Fibroblast of skin of left quadriceps (primary cell): ENCODE results near the gene APCDD1.
A peak's percentile ranks its signal among the peaks of the same experiment; 100 is the strongest.

ENCODE experiments used
- DNase-seq, 2 experiments: peaks; one replicate each; pipeline ENCODE4 v3.0.0-alpha.2; 2013; ENCODE audit warnings: low read depth in 2 of 2

The APCDD1 gene

DNA sequence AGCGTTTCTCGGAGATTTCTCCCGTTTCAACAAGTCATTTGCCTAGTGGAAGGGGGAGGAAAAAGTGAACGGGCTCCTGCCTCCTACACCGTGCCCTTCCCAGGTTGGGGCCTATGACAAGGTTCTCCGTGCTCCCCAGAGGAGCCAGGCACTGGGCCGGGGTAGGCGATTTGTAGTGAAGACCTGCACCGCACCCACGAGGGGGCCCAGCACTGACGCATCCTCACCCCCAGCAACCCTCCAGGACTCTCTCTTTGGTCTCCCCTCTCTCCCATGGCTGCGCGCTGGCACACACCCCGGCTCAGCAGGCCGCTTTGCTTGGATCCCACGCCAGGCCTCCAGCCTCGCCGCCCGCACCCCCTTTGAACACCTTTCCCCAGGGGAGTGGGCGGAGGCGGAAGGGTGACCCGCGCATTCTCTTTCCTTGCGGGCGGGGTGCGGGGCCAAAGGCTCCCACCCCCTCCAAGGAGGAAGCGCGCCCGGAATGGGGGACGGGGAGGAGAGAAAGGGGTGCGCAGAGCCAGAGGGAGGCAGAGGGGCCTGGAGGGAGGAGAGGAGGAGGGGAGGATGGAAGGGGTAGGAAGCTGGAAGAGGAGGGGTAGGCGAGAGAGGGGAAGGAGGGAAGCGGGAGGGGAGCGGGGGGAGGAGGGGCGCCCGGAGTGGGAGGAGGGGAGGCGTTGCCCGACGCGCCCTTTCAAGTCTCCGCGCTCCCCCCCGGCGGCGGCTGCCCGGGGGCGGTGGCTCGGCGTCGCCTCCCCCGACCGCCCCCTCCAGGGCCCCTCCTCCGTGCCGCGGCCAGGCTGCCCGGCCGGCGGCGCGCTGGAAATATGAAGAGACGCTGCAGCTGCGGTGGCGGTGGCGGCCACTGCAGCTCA is at the start of gene APCDD1:
TSS of gene APCDD1 (plus strand) at position 830 of the 875 bp plus-strand sequence. CDS start 347 bp downstream, outside the sequence.
- no peak for DNase-seq

GRCh38 chr18:10405014-10405493 is 49.4 kb upstream of the APCDD1 start:
- DNase-seq, result no peak

DNA sequence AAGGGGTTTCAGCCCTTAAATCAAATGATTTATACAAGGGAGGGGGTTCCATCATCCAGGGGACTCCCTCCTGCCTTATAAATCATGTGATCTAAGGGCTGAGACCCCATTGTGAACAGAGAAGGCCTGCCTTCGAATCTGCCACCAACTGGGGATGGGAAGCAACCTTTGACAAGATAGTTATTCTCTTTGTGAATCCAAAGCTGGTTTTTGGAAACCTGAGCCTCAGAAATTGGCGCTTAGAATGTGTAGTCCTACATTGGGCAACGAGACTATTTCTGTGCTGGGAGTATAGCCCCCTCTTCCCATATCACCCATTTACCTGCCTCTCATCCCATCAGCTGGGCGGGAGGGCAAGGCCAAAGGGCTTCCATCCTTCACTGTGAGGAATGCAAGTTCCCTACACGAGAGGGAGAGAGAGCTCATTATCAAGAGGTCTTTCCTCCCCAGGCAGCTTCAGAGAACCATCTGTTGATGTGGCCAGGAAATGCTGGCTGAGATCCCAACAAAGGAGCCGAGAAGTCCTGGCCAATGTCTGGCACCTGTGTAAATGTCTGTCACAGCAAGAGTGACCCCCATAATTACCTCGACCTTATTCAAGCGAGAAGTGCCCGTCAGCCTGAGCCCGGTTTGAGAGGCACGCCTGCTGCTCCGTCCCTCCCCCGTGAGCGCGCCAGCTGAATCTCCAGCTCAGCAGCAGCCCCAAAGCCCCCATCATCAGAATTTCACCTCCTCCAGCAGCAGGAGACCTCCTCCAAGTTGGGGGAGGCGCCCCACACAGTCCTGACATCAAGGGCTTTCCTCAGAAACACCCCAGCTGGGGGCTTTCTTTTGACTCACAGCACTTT is 48.4 kb upstream of the APCDD1 start:
- no peak for DNase-seq

- DNase-seq, result no peak
Measured at GRCh38 chr18:10408131-10408530, 46.3 kb upstream of the APCDD1 start.

GRCh38 chr18:10409041-10409440 is 45.4 kb upstream of the APCDD1 start:
- DNase-seq, result no peak

- no peak for DNase-seq
Measured at GRCh38 chr18:10410472-10411308, 43.7 kb upstream of the APCDD1 start.

GRCh38 chr18:10412933-10413332 is 41.5 kb upstream of the APCDD1 start:
- DNase-seq, result no peak

DNA sequence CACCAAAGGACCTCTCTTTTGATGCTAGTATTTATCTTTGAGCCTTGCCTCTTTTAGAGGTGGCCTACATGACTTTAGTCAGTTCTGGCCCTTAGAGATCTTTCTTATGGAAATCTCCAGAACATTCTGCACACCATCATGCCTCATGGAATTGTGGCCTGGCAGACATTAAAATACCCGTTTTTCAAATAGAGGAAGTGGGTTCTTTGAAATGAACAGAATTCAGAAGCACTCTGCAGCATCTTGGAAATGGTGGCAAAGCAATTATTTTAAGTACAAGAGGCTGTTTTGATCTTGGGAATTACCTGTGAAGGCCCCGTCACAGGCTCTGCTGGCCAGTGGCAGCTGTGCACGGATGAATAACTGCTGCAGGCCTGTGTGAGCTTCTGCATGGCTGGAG is 40.7 kb upstream of the APCDD1 start:
- DNase-seq, result no peak

DNA sequence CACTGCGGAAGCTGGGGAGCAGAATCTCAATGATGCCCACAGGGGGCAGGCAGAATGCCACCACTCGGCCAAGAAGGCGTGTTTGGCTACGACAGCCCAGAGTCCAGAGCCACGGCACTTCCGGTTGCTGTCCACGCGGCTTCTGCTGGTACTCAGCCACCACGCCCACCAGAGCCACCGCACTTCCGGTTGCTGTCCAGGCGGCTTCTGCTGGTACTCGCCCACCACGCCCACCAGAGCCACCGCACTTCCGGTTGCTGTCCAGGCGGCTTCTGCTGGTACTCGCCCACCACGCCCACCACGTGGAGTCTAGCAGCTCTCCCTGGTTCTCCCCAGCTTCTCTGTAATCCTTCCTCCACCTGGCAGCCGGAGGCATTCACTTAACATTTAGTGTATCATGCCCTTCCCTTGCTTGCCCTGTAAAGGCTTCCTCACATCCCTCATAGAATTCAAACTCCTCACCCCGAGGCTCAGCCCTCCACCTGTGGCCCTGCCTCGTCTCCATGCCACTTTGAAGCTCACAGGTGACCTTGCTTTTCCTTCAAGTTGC is 40.1 kb upstream of the APCDD1 start:
- no peak for DNase-seq

- no peak for DNase-seq
Measured at GRCh38 chr18:10416065-10416464, 38.4 kb upstream of the APCDD1 start.

- DNase-seq, result no peak
Measured at GRCh38 chr18:10417191-10417590, 37.2 kb upstream of the APCDD1 start.

DNA sequence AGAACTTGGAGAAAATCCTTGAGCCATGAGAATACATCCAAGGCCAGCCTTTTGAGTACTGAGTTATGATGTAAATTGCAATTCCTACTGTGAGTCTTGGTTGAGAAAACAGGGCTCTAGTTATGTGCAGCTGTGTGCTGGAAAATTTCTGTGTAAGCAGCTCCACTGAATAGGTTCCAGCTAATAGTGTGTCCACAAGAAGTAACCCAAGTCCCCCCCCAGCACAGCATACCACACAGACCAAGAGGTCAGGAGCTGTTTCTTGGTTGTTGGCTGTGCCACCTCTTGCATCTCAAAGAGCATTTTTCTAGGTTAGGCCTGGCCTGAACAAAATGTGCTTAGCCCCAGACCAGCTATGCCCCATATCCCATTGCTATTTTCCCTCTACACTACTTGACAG is 36.8 kb upstream of the APCDD1 start:
- DNase-seq, result no peak

DNA sequence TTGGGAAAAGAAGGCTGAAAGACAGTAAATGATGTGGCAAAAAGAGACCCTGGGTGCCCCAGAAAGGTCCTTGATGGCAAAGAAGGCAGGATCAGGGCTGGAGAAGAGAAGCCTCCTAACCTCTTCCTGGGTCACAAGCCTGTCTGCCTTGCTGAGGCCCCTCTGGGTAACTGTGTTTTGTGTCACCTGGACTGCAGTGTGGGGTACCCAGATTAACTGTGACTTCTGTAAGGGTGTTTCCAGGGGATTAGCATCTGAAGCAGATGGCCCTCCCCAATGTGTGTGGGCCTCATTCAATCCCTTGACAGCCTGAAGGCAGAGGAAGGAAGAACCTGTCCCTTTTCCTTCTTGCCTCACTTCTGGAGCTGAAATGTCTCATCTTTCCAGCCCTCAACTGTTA is 35.6 kb upstream of the APCDD1 start:
- no peak for DNase-seq

DNA sequence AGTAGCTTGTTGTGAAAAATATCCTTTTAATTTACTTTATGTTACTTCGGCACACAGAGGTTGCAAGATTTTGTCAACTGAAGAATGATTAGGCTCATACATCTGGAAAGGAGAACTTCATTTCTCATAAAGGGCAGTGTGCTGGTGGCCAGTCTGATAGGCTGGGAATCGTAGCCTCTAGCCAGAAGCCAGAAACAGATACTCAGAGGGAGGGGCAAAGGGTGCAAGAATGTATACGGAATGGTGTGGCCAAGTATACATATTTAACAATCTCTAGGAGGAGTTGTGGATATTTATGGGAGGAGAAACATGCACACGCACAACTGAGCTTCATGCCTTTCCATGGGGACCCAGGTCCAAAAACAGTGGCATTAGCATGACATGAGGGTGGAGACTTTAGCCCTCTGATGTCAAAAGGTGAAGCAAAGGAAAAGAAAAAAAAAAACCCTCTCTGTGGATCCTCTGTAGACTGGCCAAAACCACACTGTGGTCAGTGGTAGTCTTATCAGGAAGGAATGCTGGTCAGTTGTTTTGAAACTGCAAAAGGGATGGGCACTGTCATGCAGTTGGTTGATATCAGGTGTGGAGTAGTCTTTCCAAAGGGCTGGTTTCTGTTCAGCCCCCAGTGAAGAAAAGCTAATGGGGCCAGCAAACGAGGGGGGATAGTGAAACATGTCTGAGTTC is 34.9 kb upstream of the APCDD1 start:
- DNase-seq, result no peak

- DNase-seq, result no peak
Measured at GRCh38 chr18:10420561-10421352, 33.7 kb upstream of the APCDD1 start.

DNA sequence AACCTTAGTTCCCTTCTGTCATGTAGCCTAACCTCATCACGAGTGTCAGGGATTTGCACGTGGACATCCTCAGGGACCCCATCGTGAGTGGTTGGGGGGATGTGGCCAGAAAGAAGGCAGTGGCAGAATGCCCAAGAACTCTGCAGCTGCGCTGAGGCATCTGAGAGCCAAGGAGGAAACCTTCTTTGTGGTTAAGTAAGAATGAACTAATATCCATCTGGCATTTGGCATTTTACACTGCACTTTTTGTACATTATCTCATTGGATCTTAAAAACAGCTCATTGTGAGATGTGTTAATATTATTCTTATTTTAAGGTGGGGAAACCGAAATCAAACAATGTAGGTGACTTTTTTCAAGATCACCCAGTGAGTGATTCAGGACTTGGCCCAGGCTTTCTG is 32.6 kb upstream of the APCDD1 start:
- peak in 1 of 2 experiments; percentile 59 for DNase-seq

DNA sequence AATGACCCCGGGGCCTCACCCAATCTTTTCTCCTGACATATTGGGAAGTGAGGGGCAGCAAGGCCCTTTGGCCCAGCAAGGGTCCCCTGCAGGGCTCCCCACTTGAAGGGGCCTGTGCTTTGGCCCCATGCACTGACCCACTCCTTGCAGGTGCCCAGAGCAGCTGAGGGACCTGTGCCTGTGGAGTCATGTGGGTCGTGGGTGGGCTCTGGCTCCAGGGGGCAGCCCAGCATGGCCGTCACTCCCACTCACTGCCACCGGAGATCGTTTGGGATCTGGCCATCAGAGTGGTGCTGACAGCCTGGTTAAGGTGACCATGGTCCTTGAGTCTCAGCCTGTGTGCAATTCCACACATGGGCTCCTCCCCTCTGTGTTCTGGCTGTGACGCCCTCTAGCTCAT is 31.7 kb upstream of the APCDD1 start:
- no peak for DNase-seq

DNA sequence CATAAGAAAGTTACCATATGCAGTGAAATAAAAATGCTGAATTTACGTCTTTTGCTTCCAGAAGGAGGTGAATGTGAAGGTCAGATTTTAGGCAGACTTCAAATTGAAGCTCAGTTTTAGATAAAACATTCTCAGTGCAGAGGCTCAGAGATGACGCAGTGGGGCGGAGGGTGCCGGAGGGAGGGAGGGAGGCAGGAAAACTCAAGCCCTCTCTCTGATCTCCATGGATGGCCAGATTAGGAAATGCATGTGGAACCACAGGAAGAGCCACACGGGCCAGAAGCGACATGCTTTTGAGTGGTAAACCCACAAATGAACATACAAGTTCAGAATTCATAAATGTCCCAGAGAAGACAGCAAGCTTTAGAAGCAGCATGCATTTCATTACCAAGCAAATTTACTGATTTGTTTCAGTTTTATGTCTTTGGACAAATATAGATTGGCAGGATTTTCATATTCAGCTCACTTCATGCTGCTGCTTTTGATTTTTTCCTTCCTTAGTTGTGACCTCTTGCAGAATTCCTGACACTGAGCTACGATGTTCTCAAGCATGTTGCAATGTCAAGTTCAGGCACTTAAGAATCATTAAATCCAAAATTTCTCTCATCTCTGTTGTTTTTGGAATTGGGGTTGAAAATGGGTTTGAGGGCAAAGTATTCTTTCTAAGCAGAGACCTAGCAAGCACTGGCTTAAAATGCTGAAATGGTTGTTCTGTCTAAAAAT is 29.7 kb upstream of the APCDD1 start:
- DNase-seq, result no peak

- DNase-seq, result no peak
Measured at GRCh38 chr18:10430677-10431076, 23.8 kb upstream of the APCDD1 start.
